B cell (primary cell): ENCODE results near the gene MGAT4B. TPM values are rescaled to one million over a fixed set of nuclear protein-coding genes. Genes with fewer than 3 reads are reported as not detected.

ENCODE experiments used
- polyA plus RNA-seq: library from polyadenylated mRNA; depleted of rRNA; stranded (reverse); fragments of >200 nt; gene quantifications from 2 replicates; pipeline ENCODE4 v1.2.3, GENCODE V29; 2012
- small RNA-seq: library from RNA; depleted of rRNA; stranded (forward); fragments of <200 nt; gene quantifications from one replicate; pipeline ENCODE3, GENCODE V24; 2012; ENCODE audit warnings: low replicate concordance, low read depth; ENCODE audit not compliant: insufficient read length
- total RNA-seq, 2 donors: library from RNA; stranded (reverse); fragments of 120-200 nt in 1 of 2; gene quantifications; 1 replicate in 1 of 2; 2 replicates in 1 of 2; pipeline versions ENCODE4 v1.2.3 to v1.2.4, GENCODE V29; 2013 to 2022

The MGAT4B gene
- total and polyA plus RNA-seq, 2 donors (not counting 1 experiment from before 2014, with no cell fraction given): 105 to 165 TPM

Small RNA genes within 50 kb of the gene (small RNA-seq; reads per million reads assigned to genes)
- not detected for gene MIR1229
- not detected for gene RF00019

Other genes with a start within 250 kb of the MGAT4B start
- 1,364 and 1,412 TPM in 2 replicates for gene HNRNPH1, start 183.2 kb downstream of the MGAT4B start, total RNA-seq
- gene HNRNPH1, start 183.2 kb downstream of the MGAT4B start, polyA plus RNA-seq: 471 and 1,102 TPM in 2 replicates
- 0.37 TPM in 1 of 2 replicates, not detected in the other for gene CBY3, start 125.8 kb downstream of the MGAT4B start, total RNA-seq
- gene CBY3, start 125.8 kb downstream of the MGAT4B start, polyA plus RNA-seq: 0.13 and 0.20 TPM in 2 replicates
- 179 and 206 TPM in 2 replicates for gene CANX, start 107.9 kb downstream of the MGAT4B start, total RNA-seq
- gene CANX, start 107.9 kb downstream of the MGAT4B start, polyA plus RNA-seq: 21.0 and 29.7 TPM in 2 replicates
- gene MAML1, start 74.0 kb downstream of the MGAT4B start, total RNA-seq: 50.6 and 57.6 TPM in 2 replicates
- gene MAML1, start 74.0 kb downstream of the MGAT4B start, polyA plus RNA-seq: 9.0 and 12.0 TPM in 2 replicates
- 3.7 and 3.8 TPM in 2 replicates for gene LTC4S, start 12.9 kb downstream of the MGAT4B start, total RNA-seq
- gene LTC4S, start 12.9 kb downstream of the MGAT4B start, polyA plus RNA-seq: 0.40 and 1.5 TPM in 2 replicates
- 400 and 451 TPM in 2 replicates for gene SQSTM1, start 14.0 kb upstream of the MGAT4B start, total RNA-seq
- 72.2 and 175 TPM in 2 replicates for gene SQSTM1, start 14.0 kb upstream of the MGAT4B start, polyA plus RNA-seq
- 152 and 160 TPM in 2 replicates for gene MRNIP, start 52.0 kb upstream of the MGAT4B start, total RNA-seq
- gene MRNIP, start 52.0 kb upstream of the MGAT4B start, polyA plus RNA-seq: 136 and 178 TPM in 2 replicates
- gene TBC1D9B, start 101.0 kb upstream of the MGAT4B start, total RNA-seq: 144 and 149 TPM in 2 replicates
- gene TBC1D9B, start 101.0 kb upstream of the MGAT4B start, polyA plus RNA-seq: 122 and 143 TPM in 2 replicates